TTC549 (cell line): ENCODE results near the gene MEF2C.

ENCODE experiments used
- FAIRE-seq: peaks from 2 replicates; lab custom pipeline; 2012; peaks lifted over from hg19 to GRCh38; lab: Jason Lieb, UNC

Gene MEF2C

DNA sequence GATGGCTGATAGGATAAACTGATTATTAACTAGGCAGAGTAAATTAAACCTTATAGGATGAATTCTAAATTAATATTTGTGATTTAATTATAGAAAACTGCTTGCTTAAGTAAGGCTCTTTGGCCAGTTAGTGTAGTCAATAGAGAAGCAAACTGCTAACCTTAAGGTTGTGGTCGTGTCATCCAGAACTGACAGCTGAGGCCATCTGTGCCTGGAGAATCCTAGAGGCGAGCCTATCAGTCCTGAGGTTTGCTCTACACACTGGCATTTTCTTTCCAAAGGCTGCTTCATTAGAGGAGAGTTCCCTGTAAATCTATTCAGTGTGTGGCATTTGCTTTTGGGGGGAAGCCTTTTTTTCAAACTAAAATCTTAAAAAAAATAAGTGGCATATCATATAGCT is 169.2 kb downstream of the MEF2C start:
- FAIRE-seq: no peak

DNA sequence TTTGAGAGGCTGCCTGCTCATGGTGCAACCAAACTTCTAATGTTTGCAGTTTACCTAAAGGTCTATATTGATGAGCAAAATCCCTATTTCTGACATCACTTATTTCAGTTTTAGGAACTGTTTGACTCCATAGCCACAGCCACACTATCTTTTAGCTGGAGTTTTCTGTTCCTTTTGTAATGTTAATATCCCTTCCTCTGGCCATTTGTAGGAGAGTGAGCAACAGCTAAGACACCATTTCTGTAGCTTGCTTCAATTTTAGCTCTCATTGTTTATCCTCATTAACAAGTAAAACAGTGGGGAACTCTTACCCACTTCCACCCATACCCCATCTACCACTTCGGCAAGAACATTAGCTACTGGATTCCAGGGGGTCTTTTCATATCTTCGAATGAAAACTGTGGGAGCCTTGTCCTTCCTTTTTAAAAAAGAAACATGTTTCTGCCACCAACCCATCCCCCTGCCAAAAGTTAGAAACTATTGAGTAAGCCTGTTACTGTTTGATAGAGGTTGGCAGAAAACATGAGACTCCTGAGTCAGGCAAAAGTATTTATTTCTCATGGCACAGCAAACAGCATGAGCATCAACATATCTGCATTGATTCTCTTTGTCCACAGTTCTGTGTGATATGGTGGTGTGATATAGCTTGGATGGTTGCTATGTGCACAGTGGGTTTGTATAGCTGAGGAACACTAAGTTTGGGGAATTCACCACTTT is 174.1 kb downstream of the MEF2C start:
- no peak for FAIRE-seq

DNA sequence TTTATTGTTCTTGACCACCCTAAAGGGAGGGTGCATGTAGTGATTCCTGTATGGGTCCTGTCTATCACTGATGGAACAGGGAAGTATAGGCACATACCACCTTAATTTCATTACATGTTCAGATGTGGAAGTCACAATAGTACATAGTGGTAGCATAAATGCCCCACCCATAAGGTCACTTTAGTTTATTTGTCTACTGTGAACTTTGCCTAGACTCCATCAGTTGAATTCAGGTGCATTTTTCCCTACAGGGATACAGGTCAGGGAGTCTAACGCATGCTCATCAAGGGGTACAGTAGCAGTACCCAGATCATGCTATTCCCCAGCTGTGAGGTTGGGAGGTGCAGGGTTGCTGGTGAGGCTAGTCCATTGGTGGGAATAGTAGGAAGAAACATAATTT is 175.0 kb downstream of the MEF2C start:
- FAIRE-seq: no peak

DNA sequence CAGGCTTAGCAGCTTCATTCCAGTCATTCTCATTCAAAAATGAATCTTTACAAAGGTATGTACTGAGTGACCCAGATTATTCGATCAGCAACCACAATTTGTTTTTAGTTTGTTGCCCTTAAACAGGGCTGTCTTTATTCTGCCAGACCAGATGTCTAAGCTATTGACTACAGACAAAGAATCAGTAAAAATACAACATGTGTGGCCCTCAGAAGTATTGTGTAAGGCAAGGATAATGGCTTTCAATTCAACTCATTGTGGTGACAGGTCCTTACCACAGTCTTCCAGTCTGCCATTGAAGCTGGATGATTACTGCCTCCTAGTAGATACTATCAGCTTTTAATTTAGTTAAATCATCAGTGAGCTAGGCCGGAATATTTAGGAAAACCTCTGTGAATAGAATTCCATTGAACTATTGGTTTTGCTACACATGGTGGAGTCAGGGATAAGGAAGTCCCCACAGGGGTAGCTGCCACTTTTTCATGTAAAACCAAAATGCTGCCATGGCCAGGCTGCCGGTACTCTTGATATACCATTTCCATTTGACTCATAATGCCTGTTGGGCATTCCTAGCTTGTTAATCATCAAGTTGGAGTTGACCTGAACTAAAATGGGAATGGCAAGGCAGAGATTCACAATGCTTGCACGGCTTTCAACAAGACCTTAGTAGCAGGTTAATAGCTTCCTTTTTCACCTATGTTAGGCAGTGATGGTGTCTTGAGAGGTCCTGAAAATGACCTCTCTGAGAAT is 175.6 kb downstream of the MEF2C start:
- FAIRE-seq: no peak

DNA sequence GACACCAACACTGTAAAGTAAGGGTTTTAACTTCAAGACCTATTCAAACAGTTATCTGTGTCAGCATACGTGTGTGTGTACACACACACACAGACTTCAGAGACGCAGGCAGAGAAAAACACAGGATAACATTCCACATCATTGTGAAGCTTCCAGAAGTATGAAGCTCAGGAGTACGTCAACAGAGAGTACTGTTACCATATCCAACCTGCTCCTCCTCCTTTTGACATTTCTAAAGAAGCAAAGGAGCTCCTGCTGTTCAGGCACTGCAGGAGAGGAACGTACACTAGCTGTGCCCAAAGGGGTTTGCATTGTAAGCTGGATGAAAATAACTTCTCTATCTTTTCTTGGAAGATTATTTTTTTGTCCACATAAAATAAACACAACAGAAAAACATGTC is 180.7 kb downstream of the MEF2C start:
- FAIRE-seq: no peak

DNA sequence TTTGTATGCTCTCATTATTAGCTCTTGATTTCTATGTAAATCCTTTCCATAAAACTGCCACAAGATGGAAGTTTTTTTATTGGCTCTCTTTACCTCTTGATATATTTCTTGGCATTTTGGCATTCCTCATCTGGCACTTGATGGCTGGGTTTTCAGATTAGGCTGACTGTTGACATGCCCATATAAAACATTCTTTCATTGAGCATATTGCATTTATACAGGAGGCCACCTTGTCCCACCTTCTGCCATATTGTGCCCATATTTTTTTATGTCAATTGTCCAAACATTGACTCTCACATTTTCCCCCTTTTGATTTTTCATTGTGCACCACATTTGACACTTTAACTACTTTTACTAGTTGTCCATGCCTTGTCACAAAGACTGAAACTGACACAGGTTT is 182.9 kb downstream of the MEF2C start:
- no peak for FAIRE-seq

DNA sequence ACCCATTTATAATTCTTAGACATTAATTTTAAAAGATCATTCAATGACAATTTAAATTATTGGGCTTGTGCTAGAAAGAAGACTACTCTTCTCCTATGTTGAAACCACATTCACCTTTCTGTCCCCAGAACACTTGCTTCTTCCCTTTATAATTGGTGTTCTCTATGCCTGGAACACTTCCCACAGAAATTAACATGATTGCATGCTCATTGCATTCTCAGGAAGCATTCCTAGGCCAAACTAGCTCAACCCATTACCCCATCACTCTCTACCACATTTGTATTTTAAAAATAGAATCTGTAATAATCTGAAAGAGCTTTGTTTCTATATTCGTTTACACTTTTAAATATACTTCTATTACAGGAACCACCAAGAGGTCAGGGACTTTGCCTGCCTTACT is 184.7 kb downstream of the MEF2C start:
- FAIRE-seq: no peak

DNA sequence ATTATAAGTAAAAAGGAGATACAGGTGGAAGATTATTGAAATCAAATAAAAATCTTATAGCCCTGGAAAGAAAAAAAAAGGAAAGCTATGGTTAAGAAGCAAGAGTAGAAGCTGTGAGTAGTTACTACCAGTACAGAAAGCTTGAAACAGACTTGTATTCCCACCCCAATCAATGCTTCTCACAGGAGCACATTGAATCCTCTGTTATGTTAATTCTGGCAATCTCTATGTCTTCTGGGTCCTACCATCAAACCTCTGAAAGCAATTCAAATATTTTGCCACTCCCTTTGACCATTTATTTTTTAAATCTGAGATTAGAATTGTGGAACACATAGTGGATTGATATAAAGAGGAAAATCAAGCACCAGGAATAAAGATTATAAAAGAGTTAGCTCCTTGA is 186.5 kb downstream of the MEF2C start:
- no peak for FAIRE-seq

DNA sequence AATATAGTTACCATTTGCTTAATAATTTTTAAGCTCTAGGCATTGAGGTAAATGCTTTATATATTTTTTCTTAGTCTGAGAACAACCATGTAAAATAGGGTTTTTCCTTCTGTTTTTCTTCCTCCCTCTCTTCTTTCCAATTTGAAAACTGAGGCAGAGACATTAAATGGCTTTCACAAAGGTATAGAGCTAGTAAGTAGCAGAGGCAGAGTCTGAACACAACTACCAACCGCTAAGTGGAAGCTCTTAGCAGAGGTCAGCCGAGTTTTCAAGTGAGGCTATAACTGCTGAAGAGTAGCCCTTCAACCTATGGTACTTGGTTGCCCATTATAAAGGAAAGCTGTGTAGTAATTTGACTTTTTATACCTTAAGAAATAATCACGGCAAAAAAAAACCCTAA is 187.1 kb downstream of the MEF2C start:
- FAIRE-seq: no peak

DNA sequence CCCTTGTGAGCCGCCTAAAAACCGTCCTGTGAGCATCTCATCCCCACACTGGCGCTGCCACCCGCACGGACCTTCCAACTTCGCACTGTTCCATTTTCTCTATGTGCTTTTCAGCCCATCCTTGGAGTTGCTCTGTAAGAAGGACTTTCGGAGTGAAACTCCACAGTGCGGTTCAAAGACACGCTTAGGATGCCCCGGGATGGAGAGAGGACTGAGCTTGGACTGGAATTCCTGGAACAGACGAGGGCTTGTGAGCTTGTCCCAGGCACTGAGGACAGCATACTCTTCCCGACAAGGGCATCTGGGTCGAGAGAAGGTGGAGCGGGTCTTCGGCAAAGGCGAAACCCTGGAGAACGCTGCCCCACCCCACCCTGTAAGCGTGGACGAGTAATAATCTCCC is 187.8 kb downstream of the MEF2C start:
- no peak for FAIRE-seq

DNA sequence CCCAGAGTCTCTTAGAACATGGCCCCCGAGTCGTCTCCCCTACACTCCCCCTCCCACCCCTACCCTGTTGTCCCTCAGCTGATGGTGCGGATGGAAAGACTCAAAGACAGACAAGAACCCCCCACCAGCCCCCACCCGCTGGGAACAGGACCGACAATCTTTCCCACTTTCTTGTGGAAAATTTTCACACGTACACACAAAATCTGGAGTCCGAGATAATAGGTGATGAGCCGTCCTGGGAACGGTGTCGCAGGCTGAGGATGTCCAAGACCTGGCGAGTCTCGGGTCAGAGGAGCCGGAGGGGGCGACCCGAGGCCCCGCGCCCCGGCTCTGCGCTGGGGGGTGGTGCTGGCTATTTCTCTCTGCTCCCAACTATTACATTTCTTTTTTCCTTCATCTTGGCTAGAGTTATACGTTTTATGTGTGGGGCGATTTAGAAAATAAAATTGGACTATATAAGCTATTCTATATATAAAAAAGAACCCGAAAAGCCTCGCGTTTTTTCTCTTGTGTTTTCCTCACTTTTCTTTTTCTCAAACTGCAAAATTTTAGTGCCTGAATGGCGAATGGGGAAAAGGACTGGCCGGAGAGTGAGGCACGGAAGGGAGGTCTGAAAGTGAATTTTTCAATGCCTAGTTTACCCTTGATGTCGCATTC is 188.8 kb downstream of the MEF2C start:
- no peak for FAIRE-seq

DNA sequence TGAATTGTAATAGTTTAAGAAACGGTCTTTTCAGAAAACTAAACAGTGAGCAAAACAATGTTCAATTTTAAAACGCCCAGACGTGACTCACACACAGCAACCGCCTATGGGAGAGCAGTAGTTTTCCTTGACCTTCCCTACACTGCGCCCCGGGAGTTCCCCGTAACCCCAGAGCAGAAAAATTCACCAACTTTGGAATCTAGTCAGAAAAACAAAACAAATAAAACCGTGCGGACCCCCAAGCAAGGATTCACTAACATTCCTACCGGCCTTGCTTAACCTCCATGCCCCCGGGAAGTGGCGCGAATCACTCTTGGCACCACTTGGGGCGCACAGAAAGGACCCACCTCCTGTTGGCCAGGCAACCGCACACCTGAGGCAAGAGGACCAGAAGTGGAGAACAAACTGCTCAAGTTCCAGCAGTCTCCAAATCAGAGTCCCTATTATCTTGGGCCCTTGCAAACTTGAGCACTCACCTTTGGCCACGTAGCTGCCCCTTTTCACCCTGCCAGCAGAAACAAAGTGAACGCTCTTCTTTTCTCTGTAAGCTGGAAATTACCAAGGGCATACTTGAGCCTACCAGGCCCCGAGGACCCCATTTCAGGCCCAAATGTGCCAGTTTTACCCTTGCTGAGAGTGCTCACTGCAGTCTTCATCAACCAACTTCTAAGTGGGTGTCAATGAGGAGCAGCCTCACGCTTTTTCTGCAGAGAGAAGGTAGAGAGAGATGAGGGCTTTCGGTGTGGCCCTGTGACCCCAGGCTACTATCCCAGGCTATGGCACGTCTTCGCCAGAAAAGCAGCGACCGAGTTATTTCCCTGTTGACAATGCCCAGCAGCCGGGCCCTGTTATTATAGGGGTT is 189.7 kb downstream of the MEF2C start:
- FAIRE-seq: no peak

DNA sequence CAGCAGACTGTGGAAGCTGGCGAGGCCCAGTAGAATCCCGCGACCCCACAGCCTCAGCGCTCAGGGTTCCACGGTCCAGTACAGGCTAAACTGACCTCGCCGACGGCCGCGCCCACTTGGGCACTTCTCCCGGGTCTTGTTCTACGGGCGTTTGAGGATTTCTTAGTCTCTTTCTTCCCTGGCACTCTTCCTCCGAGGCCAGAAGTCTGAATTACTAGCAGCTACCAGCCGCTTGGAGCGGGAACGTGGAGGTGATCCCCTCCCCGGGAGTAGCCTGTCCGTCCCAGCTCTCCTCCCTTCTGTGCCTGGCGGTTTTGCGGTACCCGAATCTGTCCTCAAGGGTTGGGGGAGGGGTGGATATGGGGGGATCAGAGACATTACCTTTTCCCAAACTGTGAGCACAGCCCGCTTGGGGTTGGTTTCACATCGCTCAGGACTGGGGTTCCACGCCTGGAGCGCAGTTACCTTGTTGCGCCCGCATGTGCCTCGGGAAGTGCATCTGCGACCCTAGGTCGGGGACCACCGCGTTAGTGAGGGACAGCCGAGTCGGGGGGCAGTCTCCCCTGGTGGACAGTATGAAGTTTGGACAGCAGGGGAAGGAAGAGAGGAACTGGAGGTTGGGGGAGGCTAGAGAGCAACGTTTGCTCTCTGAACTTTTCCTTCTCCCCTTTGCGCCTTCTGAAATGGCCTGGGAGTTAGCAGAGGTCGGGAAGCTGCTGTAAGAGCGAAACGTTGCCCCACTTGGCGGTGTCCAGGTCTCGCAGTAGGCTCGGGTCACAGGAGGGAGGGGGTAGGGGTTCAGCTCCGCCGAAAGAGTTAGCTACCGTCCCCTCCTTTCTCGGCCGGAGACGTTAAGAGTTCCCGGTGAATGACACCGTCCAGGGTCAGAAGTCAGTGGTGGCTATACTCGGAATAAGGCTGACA is 190.8 kb downstream of the MEF2C start:
- no peak for FAIRE-seq

DNA sequence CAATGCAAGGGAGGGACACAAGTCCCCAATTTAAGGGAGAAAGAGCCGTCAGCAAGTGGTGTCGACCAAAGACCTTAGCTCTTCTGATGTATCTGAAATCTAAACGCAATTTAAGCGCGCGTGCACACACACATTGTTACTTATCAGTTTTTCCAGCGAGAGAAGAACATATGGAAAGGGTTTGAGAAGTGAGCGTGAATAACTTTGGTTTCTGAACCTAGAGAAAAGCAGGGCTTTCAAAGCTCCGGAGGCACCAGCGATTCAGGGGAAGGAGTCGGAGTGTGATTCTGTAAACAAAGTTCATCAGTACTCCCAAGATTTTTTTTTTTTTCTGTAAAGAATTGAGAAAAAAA is 191.8 kb downstream of the MEF2C start:
- FAIRE-seq: no peak

DNA sequence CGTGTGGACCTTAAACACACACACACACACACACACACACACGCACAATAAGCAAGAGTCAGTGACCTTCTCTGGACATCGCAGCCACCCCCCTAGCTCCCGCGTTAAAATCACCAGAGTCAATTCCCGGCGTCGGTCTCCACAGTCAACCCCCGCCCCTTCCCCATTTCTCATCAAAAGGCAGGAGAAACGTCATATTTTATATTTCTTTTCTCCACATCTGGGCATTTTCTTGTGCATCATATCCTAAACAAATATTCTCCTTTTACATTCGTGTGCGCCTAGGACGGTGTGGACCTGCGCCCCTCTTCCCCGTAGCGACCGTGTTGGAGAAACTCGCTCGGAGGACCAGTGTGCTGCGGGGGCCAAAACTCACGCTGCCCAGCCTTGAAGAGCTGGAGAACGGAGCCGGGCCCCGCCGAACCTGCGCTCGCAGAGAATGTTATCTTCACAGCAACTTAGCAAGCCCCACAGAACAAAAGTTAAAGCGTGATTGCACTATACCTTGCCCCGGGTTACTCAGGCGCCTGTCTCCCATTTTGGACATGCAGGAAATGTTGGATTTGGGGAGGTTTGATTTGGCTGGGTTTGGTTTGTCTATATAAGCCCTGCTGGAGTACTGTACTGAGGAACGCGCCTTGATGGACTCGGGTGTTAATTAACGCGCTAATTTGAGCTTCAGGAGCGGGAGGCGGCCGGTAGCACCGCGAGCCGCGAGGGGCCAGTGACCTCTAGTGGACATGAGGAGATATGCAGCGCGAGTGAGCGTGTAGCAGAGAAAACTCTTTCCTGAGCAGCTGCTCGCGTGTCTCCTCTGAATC is 192.4 kb downstream of the MEF2C start:
- FAIRE-seq: no peak

DNA sequence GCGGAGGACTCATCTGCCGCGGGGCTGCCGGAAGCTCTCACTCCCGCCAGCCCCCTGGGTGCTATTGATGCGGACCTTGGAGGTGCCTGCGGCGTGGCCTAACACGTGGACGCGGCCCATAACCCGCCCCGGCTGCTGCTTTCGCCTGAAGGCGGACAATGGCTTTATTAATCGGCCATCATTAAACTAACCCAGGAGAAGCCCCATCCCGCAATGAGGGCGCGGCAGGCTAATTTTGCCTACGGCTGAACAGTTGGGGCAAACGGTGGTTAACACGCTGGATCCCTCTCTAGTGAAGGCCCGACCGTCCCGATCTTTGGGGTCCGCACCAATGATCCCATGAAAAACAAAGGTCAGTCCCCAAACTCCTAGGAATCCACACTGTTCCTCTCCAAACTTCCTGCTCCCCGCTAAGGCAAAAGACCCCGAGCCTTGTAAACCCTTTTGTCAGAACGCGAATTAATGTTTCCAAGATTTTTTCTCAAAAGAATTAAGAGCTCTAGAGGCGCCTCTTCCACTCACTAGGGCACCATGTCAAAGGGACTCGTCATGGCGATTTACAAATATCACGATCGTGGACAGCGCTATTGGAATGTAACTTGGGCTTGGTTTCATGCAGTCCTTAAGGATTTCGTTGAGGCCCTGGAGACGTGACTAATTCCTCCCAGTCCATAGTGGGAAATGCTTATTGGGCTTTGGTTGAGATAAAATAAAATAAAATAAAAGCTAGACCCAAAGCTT is 193.1 kb downstream of the MEF2C start:
- FAIRE-seq: no peak

DNA sequence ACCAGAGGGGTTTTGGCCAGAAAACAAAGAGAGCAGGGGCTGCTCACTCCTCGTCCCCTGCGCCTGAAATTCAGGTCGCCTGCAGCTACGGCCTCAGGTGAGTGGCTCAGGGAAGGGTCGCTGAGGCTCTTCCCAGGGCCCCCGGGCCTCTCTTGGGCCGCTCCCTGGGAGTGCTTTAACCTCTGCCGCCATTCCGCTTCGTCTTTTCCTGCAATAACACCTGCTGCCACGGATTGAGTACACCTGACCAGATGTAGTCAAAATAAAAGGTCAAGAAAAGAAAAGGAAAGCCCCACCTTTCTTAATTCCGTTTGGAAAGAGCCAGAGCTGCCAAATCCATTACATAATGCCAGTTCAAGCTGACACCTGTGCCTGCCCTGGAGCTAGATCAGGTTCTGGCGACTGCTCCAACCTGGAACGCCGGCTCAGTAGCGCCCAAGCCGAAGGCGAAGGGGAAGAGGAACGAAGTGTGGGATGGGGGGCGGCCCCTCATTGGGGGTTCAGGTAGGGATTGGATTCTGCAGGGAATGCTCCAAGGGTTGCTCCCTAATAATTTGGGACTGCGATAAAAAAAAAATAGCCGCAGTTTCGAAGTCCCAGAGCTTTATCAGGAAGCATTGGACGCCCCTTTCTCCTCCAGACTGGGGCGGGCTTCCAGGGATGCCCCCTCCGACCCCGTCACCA is 193.9 kb downstream of the MEF2C start:
- FAIRE-seq: no peak

DNA sequence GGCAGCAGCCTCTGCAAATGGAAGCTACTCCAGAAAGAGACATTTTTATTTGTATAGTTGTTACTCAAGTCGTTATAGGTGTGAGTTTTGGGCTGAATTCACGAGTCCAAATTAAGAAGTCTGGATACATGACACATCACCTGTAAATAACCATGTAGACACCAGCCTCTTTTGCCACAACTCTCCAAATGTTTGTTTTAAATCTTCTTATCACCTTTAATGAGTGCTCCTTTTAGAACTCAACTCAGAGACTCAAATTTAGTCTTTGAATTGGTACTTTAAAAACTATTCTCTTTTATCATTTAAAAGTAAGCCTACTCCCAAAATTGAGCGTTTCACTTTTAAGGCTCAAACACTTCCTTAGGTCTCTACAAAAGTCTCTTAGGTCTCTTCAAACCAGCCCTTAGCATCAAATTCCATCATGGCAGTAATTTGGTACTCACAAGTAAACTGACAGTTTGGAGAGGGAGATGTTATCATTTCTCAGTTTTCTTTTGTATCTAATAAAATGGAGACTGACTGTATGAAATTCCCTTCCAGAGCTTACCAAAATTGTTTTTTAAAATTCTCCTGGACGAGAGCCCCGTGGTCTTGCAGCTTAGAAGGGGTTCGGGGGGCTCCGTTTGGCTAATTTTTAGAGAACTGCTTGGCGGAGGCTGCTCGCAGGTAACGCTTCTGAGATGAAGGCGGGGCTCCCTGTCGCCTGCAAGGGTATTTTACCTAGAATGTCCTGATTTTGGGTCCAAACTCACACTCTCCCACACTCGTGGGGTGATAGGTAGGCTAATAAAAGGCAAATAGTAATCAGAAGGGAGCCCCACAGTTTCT is 194.6 kb downstream of the MEF2C start:
- FAIRE-seq: no peak
